NCI-H82 (cell line): ENCODE results near the gene SAMMSON.
A peak's percentile ranks its signal among the peaks of the same experiment; 100 is the strongest.

Experiments used
- DNase-seq: peaks from one replicate; lab custom pipeline; 2025; lab: John Stamatoyannopoulos, UW

Gene SAMMSON

GRCh38 chr3:70011582-70011981, 12.0 kb downstream of the SAMMSON start:
- DNase-seq, result no peak

- DNase-seq, result no peak
Observed at GRCh38 chr3:70020906-70021660, 21.6 kb downstream of the SAMMSON start.

- DNase-seq, result no peak
Observed at GRCh38 chr3:70028361-70028760, 28.8 kb downstream of the SAMMSON start.

GRCh38 chr3:70038693-70039092, 39.2 kb downstream of the SAMMSON start:
- DNase-seq, result no peak

- no peak for DNase-seq
Observed at GRCh38 chr3:70040386-70040785, 40.9 kb downstream of the SAMMSON start.

GRCh38 chr3:70042641-70043040, 43.1 kb downstream of the SAMMSON start:
- DNase-seq, result no peak

GRCh38 chr3:70049761-70050160, 50.2 kb downstream of the SAMMSON start:
- DNase-seq, result no peak

GRCh38 chr3:70053293-70053692, 53.8 kb downstream of the SAMMSON start:
- DNase-seq, result no peak

GRCh38 chr3:70056081-70056480, 56.5 kb downstream of the SAMMSON start:
- DNase-seq, result no peak

GRCh38 chr3:70057426-70057825, 57.9 kb downstream of the SAMMSON start:
- DNase-seq, result no peak

- no peak for DNase-seq
Observed at GRCh38 chr3:70061096-70061495, 61.6 kb downstream of the SAMMSON start.

GRCh38 chr3:70064194-70064779, 64.8 kb downstream of the SAMMSON start:
- DNase-seq, result peak; percentile 34

GRCh38 chr3:70065696-70066253, 66.2 kb downstream of the SAMMSON start:
- no peak for DNase-seq

- no peak for DNase-seq
Observed at GRCh38 chr3:70067860-70068521, 68.5 kb downstream of the SAMMSON start.

- no peak for DNase-seq
Observed at GRCh38 chr3:70069557-70069956, 70.0 kb downstream of the SAMMSON start.

GRCh38 chr3:70071138-70071537, 71.6 kb downstream of the SAMMSON start:
- DNase-seq, result no peak

- no peak for DNase-seq
Observed at GRCh38 chr3:70072180-70072579, 72.6 kb downstream of the SAMMSON start.

- no peak for DNase-seq
Observed at GRCh38 chr3:70072754-70073153, 73.2 kb downstream of the SAMMSON start.

- no peak for DNase-seq
Observed at GRCh38 chr3:70075101-70075500, 75.6 kb downstream of the SAMMSON start.

- no peak for DNase-seq
Observed at GRCh38 chr3:70076396-70076795, 76.9 kb downstream of the SAMMSON start.

GRCh38 chr3:70078778-70079177, 79.2 kb downstream of the SAMMSON start:
- no peak for DNase-seq

- no peak for DNase-seq
Observed at GRCh38 chr3:70085613-70086012, 86.1 kb downstream of the SAMMSON start.

- no peak for DNase-seq
Observed at GRCh38 chr3:70086336-70086735, 86.8 kb downstream of the SAMMSON start.
